ENCODE results near the gene CCDC122. TPM values are rescaled to one million over a fixed set of nuclear protein-coding genes. Genes with fewer than 3 reads are reported as not detected.

The CCDC122 gene
- 11.7 TPM for total RNA-seq
- polyA plus RNA-seq (ENCODE audit: insufficient read depth, low read depth, low replicate concordance) = 4.3 TPM
- long read RNA-seq, donor 1 = 0 reads
- long read RNA-seq, donor 2, partial matches to known transcripts = 0 of 1 reads
- long read RNA-seq, donor 2, other reads (novel, unspliced or antisense) = 0 of 1 reads
- long read RNA-seq, donor 3 = 0 reads
- long read RNA-seq, donor 4 = 0 reads
- long read RNA-seq, donor 5 = 0 reads
- long read RNA-seq, donor 6 = 0 reads
- long read RNA-seq, donor 7, partial matches to known transcripts = 1 of 10 reads
- long read RNA-seq, donor 7, other reads (novel, unspliced or antisense) = 8 of 10 reads
- long read RNA-seq, donor 8, partial matches to known transcripts = 0 of 1 reads
- long read RNA-seq, donor 8, other reads (novel, unspliced or antisense) = 0 of 1 reads
- long read RNA-seq, donor 9, partial matches to known transcripts = 0 of 1 reads
- long read RNA-seq, donor 9, other reads (novel, unspliced or antisense) = 0 of 1 reads
- long read RNA-seq, donor 10, partial matches to known transcripts = 0 of 3 reads
- long read RNA-seq, donor 10, other reads (novel, unspliced or antisense) = 0 of 3 reads

DNA sequence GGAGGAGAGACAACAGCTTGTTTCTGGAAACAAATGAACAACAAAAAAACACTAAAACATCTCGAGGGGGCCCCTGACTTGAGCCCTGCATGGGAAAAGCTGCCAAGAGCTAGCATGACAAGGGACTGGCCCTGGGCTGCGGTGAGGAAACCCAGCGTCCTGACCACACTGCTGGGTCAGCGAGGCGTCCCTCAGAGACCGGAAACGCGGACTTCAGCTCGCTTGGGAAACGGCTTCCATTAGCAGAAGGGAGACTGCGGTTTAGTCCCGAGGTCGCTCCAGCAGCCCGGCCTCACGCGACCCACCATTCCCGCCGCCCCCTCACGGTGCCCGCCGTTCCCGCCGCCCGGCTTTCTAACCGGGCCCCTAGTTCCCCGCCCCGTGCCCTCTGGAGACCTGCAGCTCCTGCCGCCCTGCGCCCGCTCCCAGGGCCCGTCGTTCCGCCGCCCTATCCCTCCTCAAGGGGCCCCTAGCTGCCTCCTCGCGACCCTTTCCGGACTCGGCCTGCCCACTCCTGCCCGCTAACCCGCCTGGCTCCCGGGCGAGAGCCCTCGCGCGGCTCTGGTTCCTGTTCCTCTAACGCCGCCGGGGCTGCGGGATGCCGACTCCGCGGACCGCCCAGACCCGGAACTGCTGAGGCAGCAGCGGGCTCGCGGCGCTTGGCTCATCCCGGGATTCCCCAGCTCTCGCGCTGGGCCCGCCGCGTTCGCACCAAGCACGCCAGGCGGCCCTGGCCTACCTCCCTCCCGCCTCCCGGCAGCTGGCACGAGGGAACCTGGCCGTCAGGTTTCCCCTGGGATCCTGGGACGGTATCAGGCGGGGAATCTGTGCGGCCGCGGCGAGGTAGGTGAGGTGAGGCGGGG lies at the start of gene CCDC122:
TSS of gene CCDC122 (minus strand) at position 849 of the 863 bp plus-strand sequence. CDS start 10,364 bp downstream, outside the sequence.
- H3K36me3 ChIP-seq (ENCODE audit: control insufficient read depth in 2 of 3, insufficient read depth in 3 of 3, low read length in 3 of 3) = no peaks in the 10 kb centered on the region
- DNase-seq = peak; percentile 82 to 95 (median 88)
- FAIRE-seq = no peak
- no peaks in the 10 kb centered on the region for H3K27me3 ChIP-seq (ENCODE audit: control insufficient read depth, insufficient read depth, low read length)
- H3K9ac ChIP-seq (ENCODE audit: low read length in 3 of 3) = peak within 1 kb of the TSS; percentile 48 to 81 (median 50)
- peaks cover 0 to 7% (median 5%) of the 10 kb centered on the region in 3 donors for H3K4me1 ChIP-seq (ENCODE audit: control insufficient read depth in 2 of 3, insufficient read depth in 2 of 3, low read depth in 1 of 3, low read length in 3 of 3)
- H3K9me3 ChIP-seq (ENCODE audit: control insufficient read depth in 2 of 3, insufficient read depth in 1 of 3, low read length in 3 of 3) = no peaks in the 10 kb centered on the region
- TF ChIP-seq, protein P1, sequence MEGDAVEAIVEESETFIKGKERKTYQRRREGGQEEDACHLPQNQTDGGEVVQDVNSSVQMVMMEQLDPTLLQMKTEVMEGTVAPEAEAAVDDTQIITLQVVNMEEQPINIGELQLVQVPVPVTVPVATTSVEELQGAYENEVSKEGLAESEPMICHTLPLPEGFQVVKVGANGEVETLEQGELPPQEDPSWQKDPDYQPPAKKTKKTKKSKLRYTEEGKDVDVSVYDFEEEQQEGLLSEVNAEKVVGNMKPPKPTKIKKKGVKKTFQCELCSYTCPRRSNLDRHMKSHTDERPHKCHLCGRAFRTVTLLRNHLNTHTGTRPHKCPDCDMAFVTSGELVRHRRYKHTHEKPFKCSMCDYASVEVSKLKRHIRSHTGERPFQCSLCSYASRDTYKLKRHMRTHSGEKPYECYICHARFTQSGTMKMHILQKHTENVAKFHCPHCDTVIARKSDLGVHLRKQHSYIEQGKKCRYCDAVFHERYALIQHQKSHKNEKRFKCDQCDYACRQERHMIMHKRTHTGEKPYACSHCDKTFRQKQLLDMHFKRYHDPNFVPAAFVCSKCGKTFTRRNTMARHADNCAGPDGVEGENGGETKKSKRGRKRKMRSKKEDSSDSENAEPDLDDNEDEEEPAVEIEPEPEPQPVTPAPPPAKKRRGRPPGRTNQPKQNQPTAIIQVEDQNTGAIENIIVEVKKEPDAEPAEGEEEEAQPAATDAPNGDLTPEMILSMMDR (IDR thresholded peaks at IDR 0.05; ENCODE audit: borderline replicate concordance, extremely low read depth, insufficient read depth) = no peak
- intact Hi-C loops (cut with DNase I) = loop anchor here (10.0 kb wide), 1 partner anchor 794 kb away; no protein-coding TSS in a partner anchor
- H3K27ac ChIP-seq (ENCODE audit: low read depth in 2 of 2, low read length in 2 of 2) = peak within 1 kb of the TSS; percentile 95 to 97
- H3K4me3 ChIP-seq (ENCODE audit: low read length in 3 of 3) = peak within 1 kb of the TSS; percentile 53 to 85 (median 57)

DNA sequence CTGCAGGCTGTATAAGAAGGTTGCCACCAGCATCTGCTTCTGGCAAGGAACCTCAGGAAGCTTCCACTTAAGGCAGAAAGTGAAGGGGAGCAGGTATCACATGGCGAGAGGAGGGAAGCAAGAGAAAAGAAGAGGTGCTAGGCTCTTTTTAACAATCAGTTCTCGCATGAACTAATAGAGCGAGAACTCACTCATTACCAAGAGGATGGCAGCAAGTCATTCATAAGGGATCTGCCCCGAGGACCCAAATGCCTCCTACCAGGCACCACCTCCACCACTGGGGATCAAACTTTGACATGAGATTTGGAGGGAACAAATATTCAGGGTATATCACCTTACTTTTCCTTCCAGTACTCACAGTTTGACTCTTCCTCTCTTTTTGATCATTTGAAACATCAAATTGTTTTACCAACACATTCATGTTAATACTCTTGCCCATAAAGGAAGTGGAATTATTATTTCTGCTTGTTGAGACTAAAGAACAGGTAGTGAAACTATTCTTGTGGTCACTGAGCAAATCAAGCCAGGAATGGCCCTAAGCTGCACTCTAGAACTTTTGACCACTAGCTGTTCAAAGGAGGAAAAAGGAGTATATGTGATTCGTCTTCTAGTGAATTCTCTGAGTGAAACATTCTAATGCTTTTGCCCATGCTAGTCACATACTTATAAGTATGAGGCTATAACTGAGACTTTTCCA lies 45.2 kb upstream of the CCDC122 start:
- FAIRE-seq = no peak
- DNase-seq = no peak
- intact Hi-C loops (cut with DNase I) = no loop called here
- no peak overlapping the region for H3K9ac ChIP-seq (ENCODE audit: low read length in 3 of 3)
- no peaks in the 10 kb centered on the region for H3K4me1 ChIP-seq (ENCODE audit: control insufficient read depth in 2 of 3, insufficient read depth in 2 of 3, low read depth in 1 of 3, low read length in 3 of 3)
- TF ChIP-seq, protein P1 (IDR thresholded peaks at IDR 0.05; ENCODE audit: borderline replicate concordance, extremely low read depth, insufficient read depth) = no peak
- no peak overlapping the region for H3K4me3 ChIP-seq (ENCODE audit: low read length in 3 of 3)
- H3K36me3 ChIP-seq (ENCODE audit: control insufficient read depth in 2 of 3, insufficient read depth in 3 of 3, low read length in 3 of 3) = no peaks in the 10 kb centered on the region
- H3K9me3 ChIP-seq (ENCODE audit: control insufficient read depth in 2 of 3, insufficient read depth in 1 of 3, low read length in 3 of 3) = no peaks in the 10 kb centered on the region
- H3K27me3 ChIP-seq (ENCODE audit: control insufficient read depth, insufficient read depth, low read length) = no peaks in the 10 kb centered on the region
- H3K27ac ChIP-seq (ENCODE audit: low read depth in 2 of 2, low read length in 2 of 2) = no peak overlapping the region

DNA sequence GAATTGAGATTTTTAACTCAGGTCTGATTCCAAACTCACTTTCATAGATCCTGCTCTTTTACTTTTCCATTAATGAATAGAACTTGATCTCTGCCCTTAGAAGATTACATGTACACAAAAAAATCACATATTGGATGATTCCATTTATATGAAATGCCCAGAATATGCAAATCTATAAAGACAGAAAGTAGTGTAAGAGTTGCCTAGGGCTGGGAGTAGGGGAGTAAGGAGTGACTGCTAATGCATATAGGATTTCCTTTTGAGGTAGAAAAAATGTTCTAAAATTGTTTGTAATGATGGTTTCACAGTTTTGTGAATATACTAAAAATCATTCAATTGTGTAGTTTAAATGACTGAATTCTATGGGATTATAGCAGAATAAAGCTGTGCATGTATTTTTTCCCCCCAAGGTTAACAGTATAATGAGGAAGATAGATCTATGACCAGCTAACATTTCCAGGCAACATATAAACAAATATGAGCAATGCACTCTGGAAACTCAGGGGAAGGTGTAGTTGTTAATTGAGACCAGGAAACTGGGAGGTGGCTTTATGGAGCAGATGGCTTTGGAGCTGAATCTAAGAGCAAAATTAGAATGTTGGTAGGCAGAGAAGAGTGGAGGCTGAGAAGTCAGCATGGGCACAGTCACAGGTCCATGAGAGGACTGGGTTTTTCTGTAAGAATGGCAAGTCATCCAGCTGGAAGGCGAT lies 41.6 kb upstream of the CCDC122 start:
- H3K36me3 ChIP-seq (ENCODE audit: control insufficient read depth in 2 of 3, insufficient read depth in 3 of 3, low read length in 3 of 3) = no peaks in the 10 kb centered on the region
- no peaks in the 10 kb centered on the region for H3K4me1 ChIP-seq (ENCODE audit: control insufficient read depth in 2 of 3, insufficient read depth in 2 of 3, low read depth in 1 of 3, low read length in 3 of 3)
- H3K27me3 ChIP-seq (ENCODE audit: control insufficient read depth, insufficient read depth, low read length) = no peaks in the 10 kb centered on the region
- FAIRE-seq = no peak
- H3K9me3 ChIP-seq (ENCODE audit: control insufficient read depth in 2 of 3, insufficient read depth in 1 of 3, low read length in 3 of 3) = no peaks in the 10 kb centered on the region
- TF ChIP-seq, protein P1 (IDR thresholded peaks at IDR 0.05; ENCODE audit: borderline replicate concordance, extremely low read depth, insufficient read depth) = no peak
- no peak overlapping the region for H3K9ac ChIP-seq (ENCODE audit: low read length in 3 of 3)
- no peak overlapping the region for H3K27ac ChIP-seq (ENCODE audit: low read depth in 2 of 2, low read length in 2 of 2)
- no peak overlapping the region for H3K4me3 ChIP-seq (ENCODE audit: low read length in 3 of 3)
- intact Hi-C loops (cut with DNase I) = no loop called here
- no peak for DNase-seq

Measured in kidney (tissue), 22 donors.